ENCODE measurements around the gene ZC3H11A. TPM values are rescaled to one million over a fixed set of nuclear protein-coding genes. Genes with fewer than 3 reads are reported as not detected.

Gene ZC3H11A
- total RNA-seq, 4 donors from 2014 or later, result 55.5 to 97.8 (median 72.8) TPM

GRCh38 chr1:203835476-203835875, 40.1 kb downstream of the ZC3H11A start:
- no peak overlapping the region for H3K4me3 ChIP-seq
- H3K4me1 ChIP-seq, result peaks cover 0 to 7% (median 0%) of the 10 kb centered on the region in 3 donors
- no peak for TF ChIP-seq POLR2A (IDR thresholded peaks at IDR 0.05)
- no peak for TF ChIP-seq CTCF (IDR thresholded peaks at IDR 0.05)
- peaks cover 25 to 100% (median 61%) of the 10 kb centered on the region in 3 donors for H3K36me3 ChIP-seq
- H3K27me3 ChIP-seq, result no peaks in the 10 kb centered on the region
- WGBS, 2 donors, result 94 to 95% methylated on average over 3 of the region's 3 CpGs
- H3K27ac ChIP-seq, result no peak overlapping the region
- no peaks in the 10 kb centered on the region for H3K9me3 ChIP-seq
- DNase-seq, result no peak
- intact Hi-C loops (cut with DNase I), result no loop called here

GRCh38 chr1:203839081-203839480, 43.7 kb downstream of the ZC3H11A start:
- intact Hi-C loops (cut with DNase I), result no loop called here
- no peak overlapping the region for H3K27ac ChIP-seq
- TF ChIP-seq CTCF (IDR thresholded peaks at IDR 0.05) (no peak), POLR2A (IDR thresholded peaks at IDR 0.05) (no peak)
- H3K27me3 ChIP-seq, result no peaks in the 10 kb centered on the region
- 37 to 48% methylated on average over 5 of the region's 5 CpGs for WGBS, 2 donors
- H3K4me3 ChIP-seq, result no peak overlapping the region
- DNase-seq, result no peak
- peaks cover 0 to 9% (median 0%) of the 10 kb centered on the region in 3 donors for H3K4me1 ChIP-seq
- H3K36me3 ChIP-seq, result peaks cover 8 to 100% (median 36%) of the 10 kb centered on the region in 3 donors
- H3K9me3 ChIP-seq, result no peaks in the 10 kb centered on the region

GRCh38 chr1:203840208-203840808, 44.9 kb downstream of the ZC3H11A start:
- no peak for TF ChIP-seq CTCF (IDR thresholded peaks at IDR 0.05)
- no peak for TF ChIP-seq POLR2A (IDR thresholded peaks at IDR 0.05)
- no peaks in the 10 kb centered on the region for H3K27me3 ChIP-seq
- H3K36me3 ChIP-seq, result peaks cover 6 to 100% (median 23%) of the 10 kb centered on the region in 3 donors
- H3K4me1 ChIP-seq, result peaks cover 0 to 16% (median 0%) of the 10 kb centered on the region in 3 donors
- H3K4me3 ChIP-seq, result no peak overlapping the region
- no peak for DNase-seq
- intact Hi-C loops (cut with DNase I), result no loop called here
- H3K27ac ChIP-seq, result no peak overlapping the region
- H3K9me3 ChIP-seq, result no peaks in the 10 kb centered on the region
- 94 to 98% methylated on average over 4 of the region's 4 CpGs for WGBS, 2 donors

GRCh38 chr1:203842559-203842876, 47.1 kb downstream of the ZC3H11A start:
- WGBS, 2 donors, result 97 to 100% methylated on average over 2 of the region's 2 CpGs
- no peak for DNase-seq
- no peaks in the 10 kb centered on the region for H3K27me3 ChIP-seq
- H3K4me3 ChIP-seq, result no peak overlapping the region
- H3K36me3 ChIP-seq, result peaks cover 6 to 100% (median 26%) of the 10 kb centered on the region in 3 donors
- no peak overlapping the region for H3K27ac ChIP-seq
- H3K4me1 ChIP-seq, result peaks cover 0 to 16% (median 0%) of the 10 kb centered on the region in 3 donors
- H3K9me3 ChIP-seq, result no peaks in the 10 kb centered on the region
- TF ChIP-seq POLR2A (IDR thresholded peaks at IDR 0.05) (no peak), CTCF (IDR thresholded peaks at IDR 0.05) (no peak)
- intact Hi-C loops (cut with DNase I), result no loop called here

- peaks cover 0 to 16% (median 0%) of the 10 kb centered on the region in 3 donors for H3K4me1 ChIP-seq
- no peaks in the 10 kb centered on the region for H3K27me3 ChIP-seq
- no peak overlapping the region for H3K4me3 ChIP-seq
- intact Hi-C loops (cut with DNase I), result no loop called here
- TF ChIP-seq POLR2A (IDR thresholded peaks at IDR 0.05) (no peak), CTCF (IDR thresholded peaks at IDR 0.05) (no peak)
- WGBS, 2 donors, result 79 to 80% methylated on average over 1 of the region's 1 CpG
- H3K9me3 ChIP-seq, result no peaks in the 10 kb centered on the region
- H3K27ac ChIP-seq, result no peak overlapping the region
- H3K36me3 ChIP-seq, result peaks cover 9 to 100% (median 29%) of the 10 kb centered on the region in 3 donors
- no peak for DNase-seq
These were observed 48.0 kb downstream of the ZC3H11A start for GRCh38 chr1:203843435-203843834.

Small RNAs within 50 kb of the gene (small RNA-seq; reads per million reads assigned to genes)
- 0.27 to 3.4 (median 0.35) reads per million in 4 donors for gene ZC3H11A

Other genes starting within 250 kb of the ZC3H11A start
- 10 to 100 TPM; 23.7 to 58.9 (median 39.2) TPM for gene ATP2B4, start 168.8 kb upstream of the ZC3H11A start, total RNA-seq
- 1 to 10 TPM in 2 of 4 donors, under 1 TPM in 1, not detected in 1; 0.66 to 1.7 (median 1.7) TPM for gene LAX1, start 30.4 kb upstream of the ZC3H11A start, total RNA-seq
- 10 to 100 TPM in 3 of 4 donors, 1 to 10 TPM in 1; 7.2 to 18.7 (median 13.8) TPM for gene ZBED6, start within 50 bp of the ZC3H11A start, total RNA-seq
- 10 to 100 TPM; 14.2 to 60.1 (median 54.7) TPM for gene SNRPE, start 66.0 kb downstream of the ZC3H11A start, total RNA-seq